Tracheal epithelial cell (primary cell): Measurements from ENCODE around the gene BPIFB4. TPM values are rescaled to one million over a fixed set of nuclear protein-coding genes. Genes with fewer than 3 reads are reported as not detected.

ENCODE experiments used
- total RNA-seq: library from RNA; depleted of rRNA; stranded (reverse); fragments of >200 nt; gene quantifications from 2 replicates; pipeline ENCODE4 v1.2.1, GENCODE V29; 2014

BPIFB4 gene
- not detected in 2 replicates for total RNA-seq

GRCh38 chr20:33079259-33079658 is at the start of gene BPIFB4:
Gene BPIFB4 (plus strand): TSS chr20:33079643. CDS start chr20:33081527, 1,884 bp downstream.

DNA sequence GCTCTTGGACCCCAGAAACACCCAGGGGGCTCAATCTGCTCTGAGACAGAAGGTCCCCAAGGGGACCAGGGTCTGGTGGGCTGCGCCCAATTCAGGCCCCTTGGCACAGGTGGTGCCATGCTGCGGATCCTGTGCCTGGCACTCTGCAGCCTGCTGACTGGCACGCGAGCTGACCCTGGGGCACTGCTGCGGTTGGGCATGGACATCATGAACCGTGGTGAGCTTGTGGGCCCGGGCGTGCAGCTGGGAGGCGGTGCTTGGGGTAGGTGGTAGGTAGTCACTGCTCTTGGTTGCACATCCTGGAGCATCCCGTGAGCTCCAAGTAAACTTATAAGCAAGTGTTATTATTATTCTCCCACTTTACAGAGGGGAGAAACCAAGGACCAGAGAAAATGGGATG is 47.9 kb upstream of the BPIFB4 start, which contains the start of gene BPIFB6:
BPIFB6 (plus strand) TSS at position 118 of the 400 bp plus-strand sequence; CDS start at position 118, 0 bp downstream.

DNA sequence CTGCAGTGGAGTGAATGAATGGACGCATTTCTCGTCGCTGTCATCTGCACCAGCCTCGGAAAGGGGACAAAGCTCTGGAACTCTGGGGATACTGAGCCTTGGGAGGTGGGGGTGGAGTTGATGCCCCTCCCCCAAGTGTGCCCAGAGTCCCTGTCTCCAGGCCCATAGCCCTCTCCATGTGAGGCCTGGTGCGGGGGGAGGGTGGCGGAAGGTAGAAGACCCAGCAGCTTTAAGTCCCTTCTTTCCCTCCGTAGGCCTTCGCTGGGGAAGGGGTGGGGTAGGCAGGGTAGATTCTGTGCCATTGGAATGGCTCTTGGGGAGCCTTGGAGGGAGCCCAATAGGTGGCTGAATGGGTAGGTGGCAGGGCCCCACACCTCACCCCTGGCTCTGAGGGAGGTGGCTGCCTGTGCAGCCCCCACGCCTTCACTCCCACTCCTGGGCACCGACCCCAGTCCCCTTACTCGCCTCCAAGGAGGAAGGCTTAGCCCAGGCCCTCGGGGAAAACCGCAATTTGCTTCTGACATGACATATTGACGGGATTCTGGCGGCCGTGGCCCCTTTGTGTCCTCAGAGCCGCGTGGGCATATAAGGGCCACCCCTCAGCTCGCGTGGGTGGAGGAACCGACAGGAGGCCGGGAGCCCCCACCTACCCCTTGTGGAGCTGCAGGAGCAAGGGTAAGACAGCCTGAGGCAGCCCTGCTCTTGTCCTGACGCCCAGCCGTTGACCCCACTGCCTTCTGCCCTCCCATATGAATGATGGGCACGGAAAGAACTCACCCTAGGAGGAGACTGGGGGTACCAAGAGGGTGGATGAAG is 25.9 kb upstream of the BPIFB4 start, which contains the start of gene BPIFB3:
BPIFB3 (plus strand) TSS at position 613 of the 816 bp plus-strand sequence. CDS start 1,533 bp downstream, outside the sequence.

Other genes with a start within 250 kb of the BPIFB4 start
- not detected in 2 replicates for gene EFCAB8, start 220.7 kb upstream of the BPIFB4 start, total RNA-seq
- not detected in 2 replicates for gene SUN5, start 75.2 kb upstream of the BPIFB4 start, total RNA-seq
- gene BPIFB2, start 71.9 kb upstream of the BPIFB4 start, total RNA-seq: not detected in 2 replicates
- not detected in 2 replicates for gene BPIFB6, start 48.0 kb upstream of the BPIFB4 start, total RNA-seq
- not detected in 2 replicates for gene BPIFB3, start 25.7 kb upstream of the BPIFB4 start, total RNA-seq
- gene BPIFA2, start 88.5 kb downstream of the BPIFB4 start, total RNA-seq: not detected in 2 replicates
- gene BPIFA3, start 137.7 kb downstream of the BPIFB4 start, total RNA-seq: not detected in 2 replicates
- gene BPIFA1, start 156.4 kb downstream of the BPIFB4 start, total RNA-seq: not detected in 2 replicates
- gene BPIFB1, start 203.6 kb downstream of the BPIFB4 start, total RNA-seq: not detected in 2 replicates